B cell (primary cell): ENCODE data around the gene PROP1. TPM values are rescaled to one million over a fixed set of nuclear protein-coding genes. Genes with fewer than 3 reads are reported as not detected.
A peak's percentile ranks its signal among the peaks of the same experiment; 100 is the strongest.
"Not testable (repeated sequence)": the region's sequence is repeated elsewhere in the genome, so short reads cannot be mapped to it uniquely, and the experiment has no call there.

Experiments used
- ATAC-seq: fragments of 200-7000 bp; cut with Tn5 transposase; one replicate; pipeline ENCODE4 v1.10.0; 2021; ENCODE audit warnings: low read depth, mild to moderate bottlenecking, moderate number of reproducible peaks, moderate library complexity
- CTCF ChIA-PET: fragments of 350-600 bp; sonication (Branson Sonifier 250); formaldehyde crosslinking; loops from one replicate; lab custom pipeline; 2021; ENCODE audit warnings: antibody characterized with exemption, inconsistent platforms; lab: Charles Lee
- POLR2A ChIA-PET: fragments of 350-600 bp; sonication (Branson Sonifier 250); formaldehyde crosslinking; loops from one replicate; lab custom pipeline; 2021; ENCODE audit warnings: antibody characterized with exemption; lab: Charles Lee
- DNase-seq: peaks from one replicate; pipeline ENCODE4 v3.0.0; 2013
- H2AFZ ChIP-seq: 2 replicates; pipeline ENCODE4 v1.6.1; 2012; ENCODE audit warnings: mild to moderate bottlenecking, low read depth, low read length; ENCODE audit not compliant: insufficient read depth, poor library complexity, severe bottlenecking
- H3K27ac ChIP-seq, 2 donors: 1 replicate in 1 of 2; 2 replicates in 1 of 2; pipeline ENCODE4 v1.5.1; 2012 to 2013; ENCODE audit warnings: low read length in 2 of 2, mild to moderate bottlenecking in 2 of 2, moderate library complexity in 1 of 2
- H3K27me3 ChIP-seq, 4 experiments: fragments of 200-600 bp in 1 of 4; sonication (generic) in 1 of 4; replicated peaks in 1 of 4; 1 replicate in 2 of 4; 2 replicates in 2 of 4; pipeline versions ENCODE4 v1.6.1 to v1.7.0; 2013 to 2016; ENCODE audit warnings: low read length in 3 of 4, mild to moderate bottlenecking in 2 of 4, mixed read lengths in 1 of 4, moderate library complexity in 1 of 4; ENCODE audit not compliant: insufficient read depth in 4 of 4, control insufficient read depth in 3 of 4; ENCODE audit errors: control extremely low read depth in 1 of 4
- H3K36me3 ChIP-seq, 2 experiments: replicated peaks in 1 of 2; 1 replicate in 1 of 2; 2 replicates in 1 of 2; pipeline versions ENCODE4 v1.6.1 to v1.7.1; 2013; ENCODE audit warnings: low read length in 1 of 2; ENCODE audit not compliant: insufficient read depth in 2 of 2, control insufficient read depth in 1 of 2; ENCODE audit errors: control extremely low read depth in 1 of 2, extremely low read depth in 1 of 2
- H3K4me1 ChIP-seq, 2 donors: fragments of 200-600 bp in 1 of 2; sonication (generic) in 1 of 2; 1 replicate in 1 of 2; 2 replicates in 1 of 2; pipeline versions ENCODE4 v1.5.1 to v1.6.1; 2013 to 2017; ENCODE audit warnings: low read length in 2 of 2; ENCODE audit not compliant: control insufficient read depth in 2 of 2, insufficient read depth in 2 of 2
- H3K4me2 ChIP-seq: replicated peaks from 2 replicates; pipeline ENCODE3; 2012; ENCODE audit warnings: mild to moderate bottlenecking, low read depth, low read length; ENCODE audit not compliant: poor library complexity, severe bottlenecking
- H3K4me3 ChIP-seq, 5 experiments: fragments of 200-600 bp in 1 of 5; sonication (generic) in 1 of 5; 1 replicate in 3 of 5; 2 replicates in 2 of 5; pipeline versions ENCODE4 v1.5.1 to v1.7.0; 2011 to 2016; ENCODE audit warnings: low read length in 4 of 5, mild to moderate bottlenecking in 4 of 5, low read depth in 2 of 5, control low read depth in 1 of 5, moderate library complexity in 1 of 5; ENCODE audit not compliant: insufficient read depth in 1 of 5; ENCODE audit errors: control extremely low read depth in 1 of 5, extremely low read depth in 1 of 5
- H3K79me2 ChIP-seq: fragments of 200-600 bp; sonication (generic); one replicate; pipeline ENCODE4 v1.6.0; 2016; ENCODE audit warnings: low read length; ENCODE audit not compliant: control insufficient read depth, insufficient read depth
- H3K9ac ChIP-seq: fragments of 200-600 bp; sonication (generic); 2 replicates; pipeline ENCODE4 v1.6.1; 2017; ENCODE audit warnings: mild to moderate bottlenecking, low read length, moderate library complexity
- H3K9me3 ChIP-seq, 3 donors: one replicate each; pipeline versions ENCODE4 v1.6.1 to v1.7.1; 2013; ENCODE audit warnings: low read length in 2 of 3; ENCODE audit not compliant: control insufficient read depth in 2 of 3, insufficient read depth in 1 of 3; ENCODE audit errors: control extremely low read depth in 1 of 3
- H4K20me1 ChIP-seq: 2 replicates; pipeline ENCODE4 v1.6.0; 2012; ENCODE audit warnings: mild to moderate bottlenecking, low read length; ENCODE audit not compliant: insufficient read depth, control insufficient read depth, poor library complexity, severe bottlenecking
- H3K27ac Mint-ChIP-seq: one replicate; pipeline ENCODE4 v1.8.0; 2021; ENCODE audit warnings: mixed read lengths
- H3K27me3 Mint-ChIP-seq: one replicate; pipeline ENCODE4 v1.8.0; 2021; ENCODE audit warnings: mixed read lengths
- H3K4me1 Mint-ChIP-seq: one replicate; pipeline ENCODE4 v1.8.0; 2021; ENCODE audit warnings: mixed read lengths
- H3K4me3 Mint-ChIP-seq: one replicate; pipeline ENCODE4 v1.8.0; 2021; ENCODE audit warnings: mixed read lengths
- H3K9me3 Mint-ChIP-seq: one replicate; pipeline ENCODE4 v1.8.0; 2022; ENCODE audit warnings: mixed read lengths; ENCODE audit not compliant: insufficient read depth
- WGBS: methylation state at CpG from one replicate; pipeline ENCODE4 v1.1.5; 2013; ENCODE audit warnings: missing lambda C conversion rate; ENCODE audit not compliant: insufficient coverage; 5-methylcytosine and 5-hydroxymethylcytosine counted together
- intact Hi-C: fragments of 100-400 bp; cut with micrococcal nuclease; formaldehyde crosslinking; loops from one replicate; pipeline ENCODE4 v1.10.0; 2022
- polyA plus RNA-seq: library from polyadenylated mRNA; depleted of rRNA; stranded (reverse); fragments of >200 nt; gene quantifications from 2 replicates; pipeline ENCODE4 v1.2.3, GENCODE V29; 2012
- total RNA-seq, 2 donors: library from RNA; stranded (reverse); fragments of 120-200 nt in 1 of 2; gene quantifications; 1 replicate in 1 of 2; 2 replicates in 1 of 2; pipeline versions ENCODE4 v1.2.3 to v1.2.4, GENCODE V29; 2013 to 2022

The PROP1 gene
- total and polyA plus RNA-seq, 2 donors (not counting 1 experiment from before 2014, with no cell fraction given), result not detected

- H3K9me3 ChIP-seq, ATAC-seq, POLR2A ChIA-PET, H3K27ac ChIP-seq, CTCF ChIA-PET, H3K27me3 Mint-ChIP-seq, H3K4me3 Mint-ChIP-seq, DNase-seq, H3K36me3 ChIP-seq, H3K4me3 ChIP-seq, H3K27me3 ChIP-seq, H2AFZ ChIP-seq, H3K4me1 Mint-ChIP-seq, H3K79me2 ChIP-seq, H3K9me3 Mint-ChIP-seq, H3K4me1 ChIP-seq, intact Hi-C loops, H3K4me2 ChIP-seq, H3K9ac ChIP-seq, H4K20me1 ChIP-seq, H3K27ac Mint-ChIP-seq: not testable (repeated sequence)
- no CpG with 5 or more reads among the region's 4 CpGs for WGBS
Measured at GRCh38 chr5:178011816-178012554, 15.9 kb upstream of the PROP1 start.

GRCh38 chr5:178007272-178007671 lies 11.2 kb upstream of the PROP1 start:
- H3K9me3 Mint-ChIP-seq, H3K27ac ChIP-seq, H3K27ac Mint-ChIP-seq, H3K4me3 ChIP-seq, H3K36me3 ChIP-seq, H3K4me1 Mint-ChIP-seq, H2AFZ ChIP-seq, H4K20me1 ChIP-seq, H3K9me3 ChIP-seq, H3K79me2 ChIP-seq, POLR2A ChIA-PET, H3K9ac ChIP-seq, H3K4me3 Mint-ChIP-seq, ATAC-seq, H3K4me2 ChIP-seq, DNase-seq, H3K4me1 ChIP-seq, H3K27me3 ChIP-seq, intact Hi-C loops, H3K27me3 Mint-ChIP-seq, CTCF ChIA-PET: not testable (repeated sequence)
- no CpG with 5 or more reads among the region's 26 CpGs for WGBS

- H3K27me3 Mint-ChIP-seq, H3K4me1 ChIP-seq, H3K36me3 ChIP-seq, POLR2A ChIA-PET, CTCF ChIA-PET, H3K4me1 Mint-ChIP-seq, H3K27ac ChIP-seq, H3K9ac ChIP-seq, H3K27me3 ChIP-seq, H4K20me1 ChIP-seq, H3K9me3 ChIP-seq, H3K4me2 ChIP-seq, H2AFZ ChIP-seq, H3K9me3 Mint-ChIP-seq, H3K79me2 ChIP-seq, intact Hi-C loops, H3K27ac Mint-ChIP-seq: not testable (repeated sequence)
- DNase-seq, result peak; percentile 48
- peak; percentile 17 for ATAC-seq
- peak overlapping the region; percentile 29 for H3K4me3 Mint-ChIP-seq
- 30% methylated on average over 2 of the region's 59 CpGs for WGBS
- H3K4me3 ChIP-seq, result peak overlapping the region in 3 of 5 experiments; percentile 19 to 43 (median 21)
Measured at GRCh38 chr5:178006536-178007231, 10.6 kb upstream of the PROP1 start.

- H4K20me1 ChIP-seq, intact Hi-C loops, H3K27ac ChIP-seq, POLR2A ChIA-PET, H3K4me1 Mint-ChIP-seq, H3K4me3 Mint-ChIP-seq, H3K27ac Mint-ChIP-seq, H3K9ac ChIP-seq, H3K9me3 Mint-ChIP-seq, H3K27me3 Mint-ChIP-seq, CTCF ChIA-PET, H3K36me3 ChIP-seq, H3K4me3 ChIP-seq, H3K79me2 ChIP-seq, ATAC-seq, H3K27me3 ChIP-seq, H3K4me1 ChIP-seq, H2AFZ ChIP-seq, H3K9me3 ChIP-seq, H3K4me2 ChIP-seq, DNase-seq: not testable (repeated sequence)
- WGBS, result no CpG with 5 or more reads among the region's 24 CpGs
Measured at GRCh38 chr5:178006181-178006535, 10.1 kb upstream of the PROP1 start.
